Upper lobe of left lung (tissue), 6 donors: ENCODE measurements around the gene PIH1D1. TPM values are rescaled to one million over a fixed set of nuclear protein-coding genes. Genes with fewer than 3 reads are reported as not detected.

Source experiments
- ATAC-seq, 2 donors: fragments of 200-7000 bp; cut with Tn5 transposase; one replicate each; pipeline ENCODE4 v1.9.1; 2022; ENCODE audit warnings: mild to moderate bottlenecking in 2 of 2, moderate library complexity in 2 of 2; ENCODE audit not compliant: low FRiP score in 2 of 2
- DNase-seq, 2 donors: peaks; one replicate each; pipeline ENCODE4 v3.0.0-alpha.2; 2019 to 2020
- H3K27ac ChIP-seq, 4 donors: fragments of 200-600 bp; sonication (generic); one replicate each; pipeline ENCODE4 v1.5.1; 2016 to 2019
- H3K27me3 ChIP-seq, 4 donors: fragments of 200-600 bp; sonication (generic); one replicate each; pipeline ENCODE4 v1.5.1; 2017 to 2019
- H3K36me3 ChIP-seq, 4 donors: fragments of 200-600 bp; sonication (generic); one replicate each; pipeline ENCODE4 v1.5.1; 2016 to 2019
- H3K4me1 ChIP-seq, 4 donors: fragments of 200-600 bp; sonication (generic); one replicate each; pipeline ENCODE4 v1.5.1; 2018 to 2019
- H3K4me3 ChIP-seq, 4 donors: fragments of 200-600 bp; sonication (generic); one replicate each; pipeline ENCODE4 v1.5.1; 2017 to 2019; ENCODE audit warnings: mild to moderate bottlenecking in 2 of 4, moderate library complexity in 1 of 4
- H3K9me3 ChIP-seq, 4 donors: fragments of 200-600 bp; sonication (generic); one replicate each; pipeline ENCODE4 v1.5.1; 2018 to 2019
- EP300 ChIP-seq, 4 donors: sonication (generic); formaldehyde crosslinking; IDR thresholded peaks; one replicate each; pipeline ENCODE4 v1.5.1; 2017; ENCODE audit warnings: antibody characterized with exemption in 4 of 4, control low read depth in 2 of 4
- POLR2A ChIP-seq, 4 donors: fragments of 450-650 bp; IDR thresholded peaks; one replicate each; pipeline ENCODE4 v1.5.1; 2016 to 2017; ENCODE audit warnings: antibody characterized with exemption in 4 of 4, mild to moderate bottlenecking in 2 of 4
- POLR2AphosphoS5 ChIP-seq, 2 donors: sonication (generic); formaldehyde crosslinking; IDR thresholded peaks; one replicate each; pipeline ENCODE4 v1.5.1; 2017; ENCODE audit warnings: antibody characterized with exemption in 2 of 2
- WGBS, 2 donors: methylation state at CpG; one replicate each; pipeline ENCODE4 v1.1.5; 2017 to 2018; 5-methylcytosine and 5-hydroxymethylcytosine counted together
- total RNA-seq, 6 donors: library from RNA; depleted of rRNA in 4 of 6; stranded (reverse); fragments of >200 nt in 4 of 6; gene quantifications; one replicate each; pipeline versions ENCODE4 v1.1.0 to v1.2.1, GENCODE V29; 2016 to 2021
- TF ChIP-seq, protein P1 (sequence below), 6 experiments: fragments of 450-650 bp in 4 of 6; fragments of 200-600 bp in 2 of 6; sonication (generic) in 2 of 6; IDR thresholded peaks; one replicate each; pipeline ENCODE4 v1.5.1; 2016 to 2019; ENCODE audit warnings: antibody characterized with exemption in 6 of 6
- donor health status: DM: no; HTN: no; CAD: no; lungs with moderate emphysema.
- donor health status: DM: no; HTN: yes; CAD: no; lungs with severe emphysema.

PIH1D1 gene
- total RNA-seq, 6 donors from 2014 or later = 59.5 to 120 (median 72.8) TPM

DNA sequence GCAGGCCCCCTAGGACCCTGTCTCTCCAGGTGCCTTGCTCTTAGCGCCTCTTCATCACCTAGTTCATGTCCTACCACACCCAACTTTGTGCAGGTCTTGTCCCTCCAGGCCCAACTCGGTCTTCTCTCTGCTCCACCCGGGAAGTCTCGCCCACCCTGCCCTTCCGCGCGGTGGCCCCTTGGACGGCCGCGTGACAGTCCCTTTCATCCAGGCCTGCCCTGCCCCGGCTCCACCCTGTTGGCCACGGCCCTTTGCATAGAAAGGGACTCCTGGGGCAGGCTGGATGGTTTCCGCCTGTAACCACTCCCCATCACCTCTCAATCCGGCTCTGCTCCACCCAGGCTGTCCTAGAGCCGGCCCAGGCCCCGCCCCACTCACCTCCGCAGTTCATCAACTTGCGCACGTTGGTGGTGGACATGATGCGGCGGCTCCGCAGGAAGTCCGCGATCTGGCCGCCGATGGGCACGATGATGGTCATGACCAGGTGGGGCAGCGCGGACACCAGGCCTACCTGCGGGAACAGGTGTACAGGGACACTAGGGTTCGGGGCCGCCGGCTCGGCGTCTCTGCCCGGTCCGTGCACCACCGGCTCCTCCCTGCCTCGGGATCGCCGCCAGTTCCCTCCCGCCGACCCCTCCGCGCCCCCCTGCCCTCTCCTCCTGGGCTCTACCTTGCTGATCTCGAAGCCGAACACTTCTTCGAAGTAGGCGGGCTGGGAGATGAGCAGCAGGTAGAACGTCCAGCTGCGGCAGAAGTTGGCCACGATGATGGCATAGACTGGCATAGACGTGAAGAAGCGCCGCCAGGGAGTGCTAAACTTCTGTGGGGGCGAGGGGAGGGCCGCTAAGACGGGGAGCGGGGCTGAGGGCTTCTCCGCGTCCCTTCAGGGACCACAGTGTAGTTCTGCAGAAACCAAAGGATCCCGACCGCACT is 19.2 kb downstream of the PIH1D1 start:
- Histone ChIP-seq H3K36me3 (no peaks in the 10 kb centered on the region), H3K27ac (no peak overlapping the region), H3K9me3 (no peaks in the 10 kb centered on the region), H3K4me1 (peaks cover 9 to 29% (median 19%) of the 10 kb centered on the region in 4 donors), H3K4me3 (no peak overlapping the region), H3K27me3 (peaks cover 0 to 78% (median 51%) of the 10 kb centered on the region in 4 donors)
- DNase-seq (no peak), ATAC-seq (no peak)
- no peak for TF ChIP-seq POLR2A (IDR thresholded peaks at IDR 0.05)
- no peak for TF ChIP-seq POLR2AphosphoS5 (IDR thresholded peaks at IDR 0.05)
- WGBS, 2 donors = 11 to 12% methylated on average over 38 to 49 of the region's 63 CpGs

DNA sequence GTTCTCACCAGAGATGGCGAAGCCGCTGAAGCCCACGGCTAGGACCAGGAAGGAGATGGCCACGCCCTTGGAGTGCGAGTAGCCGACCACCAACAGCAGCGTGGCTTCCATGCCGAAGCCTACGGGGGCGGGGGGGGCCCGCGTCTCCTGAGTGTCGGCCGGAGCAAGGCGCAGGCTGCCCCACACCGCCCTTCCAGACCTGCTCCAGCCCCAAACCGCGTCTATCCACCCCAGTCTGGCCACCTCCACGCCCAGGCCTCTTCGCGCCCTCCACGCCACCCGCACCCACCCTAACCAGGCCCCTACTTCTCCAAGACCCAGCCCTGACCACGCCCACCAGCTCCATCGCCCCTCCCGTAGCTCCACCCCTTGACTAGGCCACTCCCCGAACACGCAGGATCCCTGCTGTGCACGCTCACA is 20.3 kb downstream of the PIH1D1 start:
- H3K4me1 ChIP-seq = peaks cover 7 to 26% (median 16%) of the 10 kb centered on the region in 4 donors
- peaks cover 0 to 79% (median 48%) of the 10 kb centered on the region in 4 donors for H3K27me3 ChIP-seq
- no peak overlapping the region for H3K4me3 ChIP-seq
- ATAC-seq (no peak), DNase-seq (no peak)
- TF ChIP-seq POLR2A (IDR thresholded peaks at IDR 0.05) = no peak
- TF ChIP-seq POLR2AphosphoS5 (IDR thresholded peaks at IDR 0.05) = no peak
- TF ChIP-seq, protein P1, sequence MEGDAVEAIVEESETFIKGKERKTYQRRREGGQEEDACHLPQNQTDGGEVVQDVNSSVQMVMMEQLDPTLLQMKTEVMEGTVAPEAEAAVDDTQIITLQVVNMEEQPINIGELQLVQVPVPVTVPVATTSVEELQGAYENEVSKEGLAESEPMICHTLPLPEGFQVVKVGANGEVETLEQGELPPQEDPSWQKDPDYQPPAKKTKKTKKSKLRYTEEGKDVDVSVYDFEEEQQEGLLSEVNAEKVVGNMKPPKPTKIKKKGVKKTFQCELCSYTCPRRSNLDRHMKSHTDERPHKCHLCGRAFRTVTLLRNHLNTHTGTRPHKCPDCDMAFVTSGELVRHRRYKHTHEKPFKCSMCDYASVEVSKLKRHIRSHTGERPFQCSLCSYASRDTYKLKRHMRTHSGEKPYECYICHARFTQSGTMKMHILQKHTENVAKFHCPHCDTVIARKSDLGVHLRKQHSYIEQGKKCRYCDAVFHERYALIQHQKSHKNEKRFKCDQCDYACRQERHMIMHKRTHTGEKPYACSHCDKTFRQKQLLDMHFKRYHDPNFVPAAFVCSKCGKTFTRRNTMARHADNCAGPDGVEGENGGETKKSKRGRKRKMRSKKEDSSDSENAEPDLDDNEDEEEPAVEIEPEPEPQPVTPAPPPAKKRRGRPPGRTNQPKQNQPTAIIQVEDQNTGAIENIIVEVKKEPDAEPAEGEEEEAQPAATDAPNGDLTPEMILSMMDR (IDR thresholded peaks at IDR 0.05) = no peak
- no peak for TF ChIP-seq EP300 (IDR thresholded peaks at IDR 0.05)
- H3K36me3 ChIP-seq = no peaks in the 10 kb centered on the region
- no peak overlapping the region for H3K27ac ChIP-seq
- WGBS, 2 donors = 42 to 57% methylated on average over 21 to 26 of the region's 29 CpGs
- H3K9me3 ChIP-seq = no peaks in the 10 kb centered on the region

DNA sequence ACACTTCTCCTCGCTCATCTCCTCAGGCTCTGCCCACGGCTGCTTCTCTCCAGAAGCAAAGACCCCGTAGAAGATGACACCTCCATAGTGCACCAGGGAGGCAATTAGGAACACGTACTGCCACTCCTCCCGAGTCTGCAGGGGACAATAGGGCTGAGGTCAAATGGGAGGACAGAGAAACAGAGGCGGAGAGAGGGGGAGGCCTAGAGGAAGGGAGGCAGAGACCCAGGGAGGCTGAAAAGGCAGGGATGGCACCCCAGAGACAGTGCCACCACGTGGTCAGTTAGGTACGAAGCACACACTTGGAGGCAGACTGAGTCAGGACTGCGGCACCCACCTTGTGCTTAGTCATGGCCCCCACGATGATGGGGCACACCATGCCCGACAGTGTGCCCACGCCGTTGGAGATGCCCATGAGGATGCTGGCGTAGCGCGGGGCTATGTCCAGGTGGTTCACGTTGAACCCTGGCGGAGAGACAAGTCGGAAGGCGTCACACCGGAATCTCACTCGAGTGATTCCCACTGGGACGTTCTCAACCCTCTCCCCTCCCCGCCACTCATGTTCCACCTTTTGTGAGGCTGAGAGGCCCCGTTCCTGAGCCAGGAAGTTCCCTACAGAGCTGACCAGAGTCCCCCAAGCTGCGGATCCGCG is 20.8 kb downstream of the PIH1D1 start:
- Histone ChIP-seq H3K9me3 (no peaks in the 10 kb centered on the region), H3K27ac (no peak overlapping the region), H3K27me3 (peaks cover 0 to 79% (median 48%) of the 10 kb centered on the region in 4 donors), H3K36me3 (no peaks in the 10 kb centered on the region), H3K4me3 (no peak overlapping the region), H3K4me1 (peaks cover 6 to 25% (median 16%) of the 10 kb centered on the region in 4 donors)
- WGBS, 2 donors = 49 to 71% methylated on average over 10 to 23 of the region's 28 CpGs
- DNase-seq (no peak), ATAC-seq (peak in 1 of 2 donors; percentile 13)
- TF ChIP-seq, protein P1 (IDR thresholded peaks at IDR 0.05) = peak in 1 of 6 experiments; percentile 18
- TF ChIP-seq EP300 (IDR thresholded peaks at IDR 0.05) = no peak

DNA sequence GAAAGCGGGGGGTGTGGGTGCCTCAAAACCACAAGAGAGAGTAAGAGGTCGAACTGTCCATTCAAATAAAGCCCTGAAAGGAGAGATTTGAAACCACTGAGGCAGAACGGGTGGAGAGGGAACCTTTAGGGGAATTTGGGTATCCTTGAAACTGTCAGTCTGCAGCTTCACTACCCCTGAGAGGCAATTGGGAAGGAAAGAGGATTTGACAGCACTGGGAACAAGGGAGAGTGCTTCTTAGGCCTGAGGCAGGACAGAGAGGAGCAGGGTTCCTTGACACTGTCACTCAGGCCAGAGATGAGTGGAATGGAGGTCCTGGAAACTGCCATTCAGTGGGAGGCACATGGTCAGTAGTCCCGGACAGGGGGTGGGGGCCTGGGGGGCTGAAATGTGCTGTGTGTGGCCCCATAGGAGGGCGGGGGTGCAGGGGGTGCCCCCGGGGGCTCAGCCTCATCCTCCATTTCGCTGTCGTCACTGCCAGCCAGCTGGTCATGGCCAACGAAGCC is 21.4 kb downstream of the PIH1D1 start:
- Histone ChIP-seq H3K4me1 (peaks cover 6 to 25% (median 16%) of the 10 kb centered on the region in 4 donors), H3K9me3 (no peaks in the 10 kb centered on the region)
- TF ChIP-seq, protein P1 (IDR thresholded peaks at IDR 0.05) = no peak
- no peak for TF ChIP-seq EP300 (IDR thresholded peaks at IDR 0.05)
- TF ChIP-seq POLR2AphosphoS5 (IDR thresholded peaks at IDR 0.05) = no peak
- TF ChIP-seq POLR2A (IDR thresholded peaks at IDR 0.05) = no peak

More for the DNA sequence above, 21.4 kb downstream of the PIH1D1 start:
- 67 to 68% methylated on average over 4 to 9 of the region's 9 CpGs for WGBS, 2 donors
- peaks cover 0 to 84% (median 51%) of the 10 kb centered on the region in 4 donors for H3K27me3 ChIP-seq
- no peak overlapping the region for H3K4me3 ChIP-seq
- ATAC-seq (no peak), DNase-seq (no peak)
- H3K36me3 ChIP-seq = no peaks in the 10 kb centered on the region
- no peak overlapping the region for H3K27ac ChIP-seq
